Stimulated activated naive CD8-positive, alpha-beta T cell treated with anti-CD3 and anti-CD28 coated beads, Interleukin-15, Interleukin-2, amounts not matched to agents 100 U/mL and 50 U/mL, for 24 hours (primary cell): ENCODE results near the gene GMCL2.

ENCODE experiments used
- ATAC-seq: fragments of 150-1000 bp; cut with Tn5 transposase; one replicate; pipeline ENCODE4 v1.10.0; 2021
- DNase-seq: peaks from one replicate; pipeline ENCODE4 v3.0.0; 2021

Gene GMCL2

GRCh38 chr5:178182158-178182876, 4.9 kb downstream of the GMCL2 start:
- no peak for ATAC-seq
- no peak for DNase-seq

GRCh38 chr5:178180141-178180863, 6.9 kb downstream of the GMCL2 start:
- DNase-seq (no peak), ATAC-seq (no peak)

GRCh38 chr5:178177569-178177968, 9.6 kb downstream of the GMCL2 start:
- ATAC-seq: no peak
- DNase-seq: no peak

GRCh38 chr5:178176791-178177190, 10.4 kb downstream of the GMCL2 start:
- DNase-seq (no peak), ATAC-seq (no peak)

- no peak for DNase-seq
- no peak for ATAC-seq
Observed at GRCh38 chr5:178174456-178174855, 12.7 kb downstream of the GMCL2 start.

- DNase-seq: no peak
- no peak for ATAC-seq
Observed at GRCh38 chr5:178170455-178170854, 16.7 kb downstream of the GMCL2 start.

GRCh38 chr5:178165581-178165980, 21.6 kb downstream of the GMCL2 start:
- DNase-seq (no peak), ATAC-seq (no peak)

GRCh38 chr5:178163772-178164735, 23.1 kb downstream of the GMCL2 start:
- ATAC-seq (peak; percentile 98), DNase-seq (peak; percentile 96)

GRCh38 chr5:178162481-178162880, 24.7 kb downstream of the GMCL2 start:
- ATAC-seq: no peak
- no peak for DNase-seq

GRCh38 chr5:178160176-178160575, 27.0 kb downstream of the GMCL2 start:
- no peak for ATAC-seq
- no peak for DNase-seq

- no peak for DNase-seq
Observed at GRCh38 chr5:178155065-178155464, 32.1 kb downstream of the GMCL2 start.

GRCh38 chr5:178153530-178154340, 33.4 kb downstream of the GMCL2 start, which contains the start of gene NHP2:
TSS of gene NHP2 (minus strand) at chr5:178153885. CDS start at chr5:178153817, 68 bp downstream.
- DNase-seq (peak; percentile 99), ATAC-seq (peak; percentile 98)

More at GRCh38 chr5:178155065-178155464, 32.1 kb downstream of the GMCL2 start:
- no peak for ATAC-seq

- no peak for ATAC-seq
- DNase-seq: no peak
Observed at GRCh38 chr5:178152491-178153444, 34.4 kb downstream of the GMCL2 start.

- DNase-seq (no peak), ATAC-seq (no peak)
Observed at GRCh38 chr5:178150977-178151734, 36.0 kb downstream of the GMCL2 start.

- peak; percentile 56 for DNase-seq
Observed at GRCh38 chr5:178149199-178149932, 37.8 kb downstream of the GMCL2 start.

GRCh38 chr5:178147406-178147805, 39.8 kb downstream of the GMCL2 start:
- ATAC-seq (no peak), DNase-seq (no peak)

More at GRCh38 chr5:178149199-178149932, 37.8 kb downstream of the GMCL2 start:
- no peak for ATAC-seq

GRCh38 chr5:178145965-178146820, 41.0 kb downstream of the GMCL2 start:
- DNase-seq (peak; percentile 78), ATAC-seq (peak; percentile 60)

GRCh38 chr5:178143901-178144300, 43.3 kb downstream of the GMCL2 start:
- ATAC-seq (no peak), DNase-seq (no peak)
